ENCODE results near the gene ANKMY2. TPM values are rescaled to one million over a fixed set of nuclear protein-coding genes. Genes with fewer than 3 reads are reported as not detected.
A peak's percentile ranks its signal among the peaks of the same experiment; 100 is the strongest.
"Not testable (repeated sequence)": the region's sequence is repeated elsewhere in the genome, so short reads cannot be mapped to it uniquely, and the experiment has no call there.

ANKMY2 gene
- total RNA-seq: 10 to 100 TPM; 10.6 to 40.7 (median 32.1) TPM

- Histone ChIP-seq H3K27ac (peak within 1 kb of the TSS; percentile 98 to 99), H3K4me1 (replicated peaks in 1 of 2) (peaks cover 13 to 34% of the 10 kb centered on the region in 2 donors), H3K4me3 (peak within 1 kb of the TSS; percentile 80 to 99 (median 94))
- in situ Hi-C loops (cut with MboI; ENCODE audit: low pct_unique_long_range_greater_than_20kb in 2 of 9, low sequenced_read_pairs in 9 of 9, unreplicated experiment in 9 of 9): no loop called here
- WGBS, 10 experiments: 0% methylated on average over 1 to 11 of the region's 73 CpGs; no CpG with 5 or more reads in 3 of the 10 experiments
- ATAC-seq (replicated peaks in 6 of 8): peak; percentile 80 to 92 (median 88)
Observed at GRCh38 chr7:16645593-16646471, at the start of gene ANKMY2, which contains the start of gene BZW2. ANKMY2 (minus strand) TSS chr7:16645754; CDS start chr7:16645573, 181 bp downstream. BZW2 (plus strand) TSS chr7:16646181; CDS start chr7:16665444, 19,263 bp downstream.

- peaks cover 4 to 10% of the 10 kb centered on the region in 2 donors for H3K4me1 ChIP-seq (replicated peaks in 1 of 2)
- ATAC-seq (replicated peaks in 6 of 8): no peak
- no peak overlapping the region for H3K4me3 ChIP-seq
- H3K27ac ChIP-seq: no peak overlapping the region
- in situ Hi-C loops (cut with MboI; ENCODE audit: low pct_unique_long_range_greater_than_20kb in 2 of 9, low sequenced_read_pairs in 9 of 9, unreplicated experiment in 9 of 9): loop anchor here in 1 of 9 experiments (25.0 kb wide), 1 partner anchor 217 kb away; no protein-coding TSS in a partner anchor
- 80 to 100% (median 94%) methylated on average over 1 to 6 of the region's 6 CpGs; no CpG with 5 or more reads in 2 of the 10 experiments for WGBS, 10 experiments
Observed at GRCh38 chr7:16694806-16695205, 49.3 kb upstream of the ANKMY2 start.

GRCh38 chr7:16693601-16694318, 48.2 kb upstream of the ANKMY2 start:
- in situ Hi-C loops (cut with MboI; ENCODE audit: low pct_unique_long_range_greater_than_20kb in 2 of 9, low sequenced_read_pairs in 9 of 9, unreplicated experiment in 9 of 9): loop anchor here in 1 of 9 experiments (25.0 kb wide), 1 partner anchor 219 kb away; no protein-coding TSS in a partner anchor
- H3K4me1 ChIP-seq (replicated peaks in 1 of 2): peaks cover 4 to 10% of the 10 kb centered on the region in 2 donors
- WGBS, 10 experiments: 83 to 100% (median 100%) methylated on average over 1 to 2 of the region's 2 CpGs; no CpG with 5 or more reads in 3 of the 10 experiments
- H3K27ac ChIP-seq: no peak overlapping the region
- ATAC-seq (replicated peaks in 6 of 8): no peak
- H3K4me3 ChIP-seq: no peak overlapping the region

GRCh38 chr7:16691241-16691640, 45.7 kb upstream of the ANKMY2 start:
- H3K4me3 ChIP-seq: no peak overlapping the region
- H3K4me1 ChIP-seq (replicated peaks in 1 of 2): no peaks in the 10 kb centered on the region
- in situ Hi-C loops (cut with MboI; ENCODE audit: low pct_unique_long_range_greater_than_20kb in 2 of 9, low sequenced_read_pairs in 9 of 9, unreplicated experiment in 9 of 9): loop anchor here in 1 of 9 experiments (25.0 kb wide), 1 partner anchor 221 kb away; no protein-coding TSS in a partner anchor
- WGBS, 10 experiments: 86 to 100% (median 100%) methylated on average over 1 to 3 of the region's 4 CpGs; no CpG with 5 or more reads in 1 of the 10 experiments
- ATAC-seq (replicated peaks in 6 of 8): no peak
- H3K27ac ChIP-seq: no peak overlapping the region

- ATAC-seq (replicated peaks in 6 of 8): peak in 4 of 8 experiments; percentile 34 to 55 (median 48)
- Histone ChIP-seq H3K27ac (no peak overlapping the region), H3K4me3 (no peak overlapping the region), H3K4me1 (replicated peaks in 1 of 2) (no peaks in the 10 kb centered on the region)
- in situ Hi-C loops (cut with MboI; ENCODE audit: low pct_unique_long_range_greater_than_20kb in 2 of 9, low sequenced_read_pairs in 9 of 9, unreplicated experiment in 9 of 9): loop anchor here in 1 of 9 experiments (25.0 kb wide), 1 partner anchor 224 kb away; no protein-coding TSS in a partner anchor
- 90 to 100% (median 100%) methylated on average over 1 to 2 of the region's 2 CpGs; no CpG with 5 or more reads in 4 of the 10 experiments for WGBS, 10 experiments
Observed at GRCh38 chr7:16688249-16688648, 42.7 kb upstream of the ANKMY2 start.

GRCh38 chr7:16685535-16685934, 40.0 kb upstream of the ANKMY2 start:
- no peaks in the 10 kb centered on the region for H3K4me1 ChIP-seq (replicated peaks in 1 of 2)
- ATAC-seq (replicated peaks in 6 of 8): no peak
- no peak overlapping the region for H3K4me3 ChIP-seq
- in situ Hi-C loops (cut with MboI; ENCODE audit: low pct_unique_long_range_greater_than_20kb in 2 of 9, low sequenced_read_pairs in 9 of 9, unreplicated experiment in 9 of 9): loop anchor here in 1 of 9 experiments (25.0 kb wide), 1 partner anchor 227 kb away; no protein-coding TSS in a partner anchor
- no peak overlapping the region for H3K27ac ChIP-seq
- WGBS, 10 experiments: 79 to 100% (median 96%) methylated on average over 1 to 2 of the region's 2 CpGs; no CpG with 5 or more reads in 1 of the 10 experiments

- Histone ChIP-seq H3K4me1 (replicated peaks in 1 of 2) (no peaks in the 10 kb centered on the region), H3K4me3 (no peak overlapping the region), H3K27ac (no peak overlapping the region)
- ATAC-seq (replicated peaks in 6 of 8): no peak
- in situ Hi-C loops (cut with MboI; ENCODE audit: low pct_unique_long_range_greater_than_20kb in 2 of 9, low sequenced_read_pairs in 9 of 9, unreplicated experiment in 9 of 9): loop anchor here in 1 of 9 experiments (25.0 kb wide), 1 partner anchor 227 kb away; no protein-coding TSS in a partner anchor
- 40 to 100% (median 75%) methylated on average over 1 to 2 of the region's 2 CpGs; no CpG with 5 or more reads in 1 of the 10 experiments for WGBS, 10 experiments
Observed at GRCh38 chr7:16684935-16685334, 39.4 kb upstream of the ANKMY2 start.

- not testable (repeated sequence) for H3K27ac ChIP-seq
- ATAC-seq (replicated peaks in 6 of 8): peak in 5 of 8 experiments; percentile 12 to 85 (median 82)
- H3K4me1 ChIP-seq (replicated peaks in 1 of 2): peaks cover 8 to 15% of the 10 kb centered on the region in 2 donors
- peak overlapping the region in 1 of 5 donors; percentile 3 for H3K4me3 ChIP-seq
- 44 to 98% (median 52%) methylated on average over 4 to 14 of the region's 14 CpGs for WGBS, 10 experiments
- in situ Hi-C loops (cut with MboI; ENCODE audit: low pct_unique_long_range_greater_than_20kb in 2 of 9, low sequenced_read_pairs in 9 of 9, unreplicated experiment in 9 of 9): loop anchor here in 1 of 9 experiments (25.0 kb wide), 1 partner anchor 233 kb away; no protein-coding TSS in a partner anchor
Observed at GRCh38 chr7:16678645-16679566, 33.4 kb upstream of the ANKMY2 start.

GRCh38 chr7:16677978-16678494, 32.5 kb upstream of the ANKMY2 start:
- ATAC-seq (replicated peaks in 6 of 8): no peak
- in situ Hi-C loops (cut with MboI; ENCODE audit: low pct_unique_long_range_greater_than_20kb in 2 of 9, low sequenced_read_pairs in 9 of 9, unreplicated experiment in 9 of 9): loop anchor here in 1 of 9 experiments (25.0 kb wide), 1 partner anchor 234 kb away; no protein-coding TSS in a partner anchor
- H3K4me3 ChIP-seq: no peak overlapping the region
- 79 to 100% (median 96%) methylated on average over 1 to 11 of the region's 12 CpGs; no CpG with 5 or more reads in 1 of the 10 experiments for WGBS, 10 experiments
- H3K27ac ChIP-seq: no peak overlapping the region
- H3K4me1 ChIP-seq (replicated peaks in 1 of 2): peaks cover 8 to 15% of the 10 kb centered on the region in 2 donors

- in situ Hi-C loops (cut with MboI; ENCODE audit: low pct_unique_long_range_greater_than_20kb in 2 of 9, low sequenced_read_pairs in 9 of 9, unreplicated experiment in 9 of 9): loop anchor here in 1 of 9 experiments (25.0 kb wide), 1 partner anchor 237 kb away; no protein-coding TSS in a partner anchor
- 40 to 100% (median 90%) methylated on average over 1 to 3 of the region's 3 CpGs for WGBS, 10 experiments
- no peak overlapping the region for H3K4me3 ChIP-seq
Observed at GRCh38 chr7:16675277-16675676, 29.7 kb upstream of the ANKMY2 start.

GRCh38 chr7:16671811-16672210, 26.3 kb upstream of the ANKMY2 start:
- in situ Hi-C loops (cut with MboI; ENCODE audit: low pct_unique_long_range_greater_than_20kb in 2 of 9, low sequenced_read_pairs in 9 of 9, unreplicated experiment in 9 of 9): no loop called here
- WGBS, 10 experiments: 83 to 100% (median 99%) methylated on average over 1 to 3 of the region's 3 CpGs
- no peak overlapping the region for H3K27ac ChIP-seq
- no peak overlapping the region for H3K4me3 ChIP-seq
- H3K4me1 ChIP-seq (replicated peaks in 1 of 2): no peaks in the 10 kb centered on the region
- no peak for ATAC-seq (replicated peaks in 6 of 8)

More at GRCh38 chr7:16675277-16675676, 29.7 kb upstream of the ANKMY2 start:
- H3K27ac ChIP-seq: no peak overlapping the region
- no peak for ATAC-seq (replicated peaks in 6 of 8)
- H3K4me1 ChIP-seq (replicated peaks in 1 of 2): peaks cover 8 to 15% of the 10 kb centered on the region in 2 donors
